K562 (cell line): ENCODE results near the gene PTCRA. TPM values are rescaled to one million over a fixed set of nuclear protein-coding genes. Genes with fewer than 3 reads are reported as not detected.

Experiments used
- CBX5 ChIP-seq: IDR thresholded peaks from 2 replicates; pipeline ENCODE4 v1.6.1; 2014; ENCODE audit warnings: low read depth, borderline replicate concordance
- CREB3L1 ChIP-seq: fragments of 450-650 bp; IDR thresholded peaks from 2 replicates; pipeline ENCODE4 v1.6.1; 2014; ENCODE audit warnings: low read depth, mild to moderate bottlenecking, moderate library complexity, borderline replicate concordance
- EHMT2 ChIP-seq: fragments of 450-650 bp; IDR thresholded peaks from 2 replicates; pipeline ENCODE4 v1.6.1; 2018; ENCODE audit warnings: antibody characterized with exemption
- ESRRA ChIP-seq: fragments of 450-650 bp; IDR thresholded peaks from 2 replicates; pipeline ENCODE4 v1.6.1; 2014; ENCODE audit warnings: low read depth, mild to moderate bottlenecking, moderate library complexity, borderline replicate concordance
- FOXJ3 ChIP-seq: sonication (generic); formaldehyde crosslinking; IDR thresholded peaks from 2 replicates; pipeline ENCODE4 v1.4.0; 2020; ENCODE audit warnings: mild to moderate bottlenecking, missing genetic modification reagents
- GABPB2 ChIP-seq: fragments of 250-450 bp; sonication (Bioruptor Pico); conservative IDR thresholded peaks from 2 replicates; pipeline ENCODE4 v1.5.1; 2021; ENCODE audit warnings: mild to moderate bottlenecking
- JUNB ChIP-seq: fragments of 450-650 bp; formaldehyde crosslinking; conservative IDR thresholded peaks from 2 replicates; pipeline ENCODE4 v1.4.0; 2020; ENCODE audit warnings: mild to moderate bottlenecking
- LEF1 ChIP-seq: fragments of 450-650 bp; IDR thresholded peaks from 2 replicates; pipeline ENCODE4 v1.6.1; 2016; ENCODE audit warnings: mild to moderate bottlenecking
- MYC ChIP-seq, 2 experiments: fragments of 250-450 bp in 1 of 2; sonication (Bioruptor Pico) in 1 of 2; IDR thresholded peaks; 2 replicates each; pipeline versions ENCODE4 v1.5.1 to v1.6.1; 2012 to 2021; ENCODE audit warnings: low read depth in 2 of 2, borderline replicate concordance in 1 of 2, improper control_type of control experiment in 1 of 2, low read length in 1 of 2, mild to moderate bottlenecking in 1 of 2, moderate library complexity in 1 of 2
- PHB2 ChIP-seq: fragments of 450-650 bp; IDR thresholded peaks from 2 replicates; pipeline ENCODE4 v1.6.1; 2017; ENCODE audit warnings: low read depth
- RBFOX2 ChIP-seq: fragments of 200-400 bp; formaldehyde crosslinking; IDR thresholded peaks from 2 replicates; pipeline ENCODE4 v1.6.1; 2017; ENCODE audit warnings: low read depth, mild to moderate bottlenecking, low read length, moderate library complexity
- TFAP4 ChIP-seq: sonication (generic); formaldehyde crosslinking; IDR thresholded peaks from 2 replicates; pipeline ENCODE4 v1.8.0; 2022; ENCODE audit warnings: missing genetic modification reagents, mild to moderate bottlenecking, moderate library complexity, borderline replicate concordance
- THRAP3 ChIP-seq: fragments of 450-650 bp; IDR thresholded peaks from 2 replicates; pipeline ENCODE4 v1.6.1; 2016; ENCODE audit warnings: mild to moderate bottlenecking, inconsistent platforms, borderline replicate concordance
- ZNF174 ChIP-seq: fragments of 250-450 bp; sonication (Bioruptor Pico); IDR thresholded peaks from 2 replicates; pipeline ENCODE4 v1.4.0; 2020; ENCODE audit warnings: mild to moderate bottlenecking
- polyA plus RNA-seq, 8 experiments: library from polyadenylated mRNA; depleted of rRNA in 4 of 8; stranded (reverse) in 5 of 8; unstranded in 3 of 8; fragments of >200 nt; fragmentation: Nextera tagmentation in 2 of 8; fragmentation: Illumina TruSeq in 1 of 8; extraction: Ambion mirVana in 2 of 8; extraction: Trizol in 1 of 8; gene quantifications; 2 replicates each; pipeline versions ENCODE4 v1.2.1 to v1.2.3, GENCODE V29; 2011 to 2014; ENCODE audit warnings: inconsistent platforms in 1 of 8, missing spikeins in 1 of 8
- total RNA-seq, 7 experiments: library from RNA; depleted of rRNA in 6 of 7; stranded (reverse); fragments of >200 nt in 6 of 7; fragmentation: Illumina TruSeq in 2 of 7; extraction: Trizol in 2 of 7; gene quantifications; 2 replicates each; pipeline versions ENCODE4 v1.2.1 to v1.2.3, GENCODE V29; 2011 to 2021; ENCODE audit warnings: low replicate concordance in 1 of 7
- TF ChIP-seq, protein P1 (sequence below), 2 experiments: fragments of 450-650 bp; IDR thresholded peaks; 2 replicates each; pipeline ENCODE4 v1.6.1; 2016; ENCODE audit warnings: mild to moderate bottlenecking in 2 of 2, borderline replicate concordance in 1 of 2, low read depth in 1 of 2, moderate library complexity in 1 of 2
- TF ChIP-seq, protein P2 (sequence below): fragments of 250-450 bp; sonication (Bioruptor Pico); IDR thresholded peaks from 2 replicates; pipeline ENCODE4 v1.6.1; 2021; ENCODE audit warnings: mild to moderate bottlenecking

PTCRA gene
- total and polyA plus RNA-seq, 9 of the 15 experiments (the other 6 are each of a cell fraction or from before 2014, with no cell fraction given): 0.21 TPM; not detected in 8

DNA sequence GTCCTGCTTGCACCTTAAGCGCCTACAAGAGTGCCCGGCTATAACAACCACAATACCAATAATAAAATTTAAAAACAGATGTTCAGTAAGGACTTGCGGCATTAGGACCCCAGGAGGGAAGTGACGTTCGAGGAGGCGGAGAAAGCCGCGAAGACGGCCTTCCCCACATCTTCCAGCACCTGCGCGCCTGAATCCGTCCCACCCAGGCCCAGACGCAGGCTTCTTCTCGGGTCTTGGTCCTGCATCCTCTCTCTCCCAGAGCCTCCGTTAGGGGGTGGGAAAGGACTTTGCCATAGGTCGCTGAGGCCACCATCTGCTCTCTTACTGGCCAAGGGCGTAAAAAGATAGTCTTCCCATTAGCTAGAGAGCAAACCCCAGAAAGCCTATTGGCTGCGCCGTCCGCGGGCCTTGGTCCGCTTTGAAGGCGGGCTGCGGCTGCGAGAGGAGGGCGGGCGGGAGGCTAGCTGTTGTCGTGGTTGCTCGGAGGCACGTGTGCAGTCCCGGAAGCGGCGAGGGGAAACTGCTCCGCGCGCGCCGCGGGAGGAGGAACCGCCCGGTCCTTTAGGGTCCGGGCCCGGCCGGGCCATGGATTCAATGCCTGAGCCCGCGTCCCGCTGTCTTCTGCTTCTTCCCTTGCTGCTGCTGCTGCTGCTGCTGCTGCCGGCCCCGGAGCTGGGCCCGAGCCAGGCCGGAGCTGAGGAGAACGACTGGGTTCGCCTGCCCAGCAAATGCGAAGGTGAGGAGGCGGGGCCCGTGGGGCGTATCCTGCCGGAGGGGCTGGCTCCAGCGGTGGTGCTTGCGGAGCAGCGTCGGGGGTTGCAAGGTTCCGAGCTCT, 13.3 kb downstream of the PTCRA start, which contains the start of gene CNPY3 (continued):
- TF ChIP-seq, protein P1, sequence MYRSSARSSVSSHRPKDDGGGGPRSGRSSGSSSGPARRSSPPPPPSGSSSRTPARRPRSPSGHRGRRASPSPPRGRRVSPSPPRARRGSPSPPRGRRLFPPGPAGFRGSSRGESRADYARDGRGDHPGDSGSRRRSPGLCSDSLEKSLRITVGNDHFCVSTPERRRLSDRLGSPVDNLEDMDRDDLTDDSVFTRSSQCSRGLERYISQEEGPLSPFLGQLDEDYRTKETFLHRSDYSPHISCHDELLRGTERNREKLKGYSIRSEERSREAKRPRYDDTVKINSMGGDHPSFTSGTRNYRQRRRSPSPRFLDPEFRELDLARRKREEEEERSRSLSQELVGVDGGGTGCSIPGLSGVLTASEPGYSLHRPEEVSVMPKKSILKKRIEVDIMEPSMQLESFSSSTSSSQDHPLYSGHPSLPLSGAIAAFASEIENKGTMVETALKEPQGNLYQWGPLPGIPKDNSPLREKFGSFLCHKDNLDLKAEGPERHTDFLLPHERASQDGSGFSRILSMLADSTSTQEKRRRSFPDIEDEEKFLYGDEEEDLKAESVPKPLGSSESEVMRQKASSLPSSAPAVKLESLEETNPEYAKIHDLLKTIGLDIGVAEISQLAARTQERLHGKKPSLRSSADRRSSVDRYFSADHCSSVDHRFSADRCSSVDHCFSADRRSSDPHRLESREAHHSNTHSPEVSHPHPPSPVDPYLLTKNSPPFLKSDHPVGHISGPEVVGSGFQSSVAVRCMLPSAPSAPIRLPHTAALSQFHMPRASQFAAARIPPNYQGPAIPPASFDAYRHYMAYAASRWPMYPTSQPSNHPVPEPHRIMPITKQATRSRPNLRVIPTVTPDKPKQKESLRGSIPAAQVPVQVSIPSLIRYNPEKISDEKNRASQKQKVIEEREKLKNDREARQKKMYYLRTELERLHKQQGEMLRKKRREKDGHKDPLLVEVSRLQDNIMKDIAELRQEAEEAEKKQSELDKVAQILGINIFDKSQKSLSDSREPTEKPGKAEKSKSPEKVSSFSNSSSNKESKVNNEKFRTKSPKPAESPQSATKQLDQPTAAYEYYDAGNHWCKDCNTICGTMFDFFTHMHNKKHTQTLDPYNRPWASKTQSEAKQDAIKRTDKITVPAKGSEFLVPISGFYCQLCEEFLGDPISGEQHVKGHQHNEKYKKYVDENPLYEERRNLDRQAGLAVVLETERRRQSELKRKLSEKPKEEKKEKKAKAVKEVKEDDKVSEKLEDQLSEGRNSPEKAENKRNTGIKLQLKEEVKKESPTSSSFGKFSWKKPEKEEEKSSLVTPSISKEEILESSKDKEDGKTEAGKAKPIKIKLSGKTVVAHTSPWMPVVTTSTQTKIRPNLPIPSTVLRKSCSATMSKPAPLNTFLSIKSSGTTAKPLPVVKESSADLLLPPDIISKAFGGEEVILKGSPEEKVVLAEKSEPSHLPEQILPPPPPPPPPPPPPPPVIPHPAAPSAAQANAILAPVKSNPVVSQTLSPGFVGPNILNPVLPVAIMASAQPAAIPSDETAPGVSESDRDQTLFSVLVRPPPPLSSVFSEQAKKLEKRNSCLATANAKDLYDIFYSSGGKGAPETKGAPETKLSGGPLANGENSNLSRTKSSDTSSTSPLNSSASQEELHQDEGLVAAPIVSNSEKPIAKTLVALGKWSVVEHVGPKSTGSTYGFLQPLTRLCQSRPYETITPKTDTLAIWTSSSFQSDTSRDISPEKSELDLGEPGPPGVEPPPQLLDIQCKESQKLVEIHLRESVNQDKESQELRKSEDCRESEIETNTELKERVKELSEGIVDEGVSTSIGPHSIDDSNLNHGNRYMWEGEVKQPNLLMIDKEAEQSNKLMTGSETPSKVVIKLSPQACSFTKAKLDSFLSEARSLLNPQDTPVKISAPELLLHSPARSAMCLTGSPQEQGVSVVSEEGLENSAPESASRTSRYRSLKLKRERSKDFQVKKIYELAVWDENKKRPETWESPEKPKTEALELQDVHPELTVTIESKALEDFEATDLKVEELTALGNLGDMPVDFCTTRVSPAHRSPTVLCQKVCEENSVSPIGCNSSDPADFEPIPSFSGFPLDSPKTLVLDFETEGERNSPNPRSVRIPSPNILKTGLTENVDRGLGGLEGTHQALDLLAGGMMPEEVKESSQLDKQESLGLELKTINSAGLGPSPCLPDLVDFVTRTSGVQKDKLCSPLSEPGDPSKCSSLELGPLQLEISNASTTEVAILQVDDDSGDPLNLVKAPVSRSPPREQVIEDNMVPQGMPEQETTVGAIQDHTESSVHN (IDR thresholded peaks at IDR 0.05; ENCODE audit: borderline replicate concordance in 1 of 2, low read depth in 1 of 2): no peak
- TF ChIP-seq ZNF174: no peak
- peak; percentile 96 for TF ChIP-seq RBFOX2
- peak; percentile 54 for TF ChIP-seq ESRRA
- TF ChIP-seq, protein P2, sequence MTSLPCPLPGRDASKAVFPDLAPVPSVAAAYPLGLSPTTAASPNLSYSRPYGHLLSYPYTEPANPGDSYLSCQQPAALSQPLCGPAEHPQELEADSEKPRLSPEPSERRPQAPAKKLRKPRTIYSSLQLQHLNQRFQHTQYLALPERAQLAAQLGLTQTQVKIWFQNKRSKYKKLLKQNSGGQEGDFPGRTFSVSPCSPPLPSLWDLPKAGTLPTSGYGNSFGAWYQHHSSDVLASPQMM (CRISPR knock-in tag): no peak
- TF ChIP-seq GABPB2 (CRISPR knock-in tag): no peak
- TF ChIP-seq FOXJ3 (CRISPR knock-in tag): no peak
- no peak for TF ChIP-seq PHB2
- 0 out of 2 replicates have a peak, but pooled peaks have one; percentile 29 for TF ChIP-seq CBX5
- TF ChIP-seq JUNB (CRISPR knock-in tag): no peak
- no peak for TF ChIP-seq EHMT2
- TF ChIP-seq CREB3L1: peak; percentile 90
- TF ChIP-seq MYC (IDR thresholded peaks at IDR 0.05; ENCODE audit: low read depth, low read length): peak; percentile 99
- TF ChIP-seq MYC (CRISPR knock-in tag; IDR thresholded peaks at IDR 0.05; ENCODE audit: borderline replicate concordance, low read depth): peak; percentile 96
- peak; percentile 93 for TF ChIP-seq TFAP4 (CRISPR knock-in tag)
- no peak for TF ChIP-seq THRAP3
- TF ChIP-seq LEF1: peak; percentile 83
